Adipocyte (in vitro differentiated cells): ENCODE data around the gene UTP20.
"Not testable (repeated sequence)": the region's sequence is repeated elsewhere in the genome, so short reads cannot be mapped to it uniquely, and the experiment has no call there.

Experiments
- DNase-seq: peaks from one replicate; pipeline ENCODE4 v3.0.0-alpha.2; 2015; ENCODE audit warnings: low read depth
- H3K27me3 ChIP-seq: replicated peaks from 2 replicates; pipeline ENCODE4 v1.7.0; 2013; ENCODE audit warnings: mild to moderate bottlenecking, low read length, moderate library complexity; ENCODE audit not compliant: control insufficient read depth, insufficient read depth
- H3K36me3 ChIP-seq: 2 replicates; pipeline ENCODE4 v1.7.0; 2013; ENCODE audit warnings: low read length, mild to moderate bottlenecking, moderate library complexity; ENCODE audit not compliant: control insufficient read depth, insufficient read depth, severe bottlenecking
- H3K4me1 ChIP-seq: 2 replicates; pipeline ENCODE4 v1.7.0; 2013; ENCODE audit warnings: mild to moderate bottlenecking, low read length, moderate library complexity; ENCODE audit not compliant: control insufficient read depth, insufficient read depth
- H3K4me3 ChIP-seq: 2 replicates; pipeline ENCODE4 v1.7.0; 2013; ENCODE audit warnings: mild to moderate bottlenecking, low read length, moderate library complexity
- H3K9ac ChIP-seq: 2 replicates; pipeline ENCODE4 v1.7.0; 2013; ENCODE audit warnings: mild to moderate bottlenecking, low read length, moderate library complexity
- H3K9me3 ChIP-seq: 2 replicates; pipeline ENCODE4 v1.7.0; 2013; ENCODE audit warnings: mild to moderate bottlenecking, low read length, moderate library complexity; ENCODE audit not compliant: control insufficient read depth

The UTP20 gene

DNA sequence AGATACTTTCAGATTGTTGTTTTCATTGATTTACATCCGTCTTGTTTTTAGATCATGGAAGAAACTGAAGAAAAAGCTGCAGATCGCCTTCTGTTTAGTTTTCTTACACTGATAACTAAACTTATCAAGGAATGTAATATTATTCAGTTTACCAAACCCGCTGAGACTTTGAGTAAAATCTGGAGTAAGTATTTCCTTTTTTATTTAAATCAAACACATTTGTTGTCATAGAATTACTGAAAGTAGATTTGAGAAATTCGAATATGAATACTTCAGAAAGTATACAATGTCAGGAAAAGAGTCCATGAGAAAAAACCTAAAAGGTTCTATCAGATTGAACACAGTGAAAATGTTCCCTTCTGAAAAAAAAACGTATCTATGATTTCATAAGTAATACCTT, 95.7 kb downstream of the UTP20 start:
- Histone ChIP-seq H3K36me3 (peaks cover 81% of the 10 kb centered on the region), H3K4me3 (no peak overlapping the region)

DNA sequence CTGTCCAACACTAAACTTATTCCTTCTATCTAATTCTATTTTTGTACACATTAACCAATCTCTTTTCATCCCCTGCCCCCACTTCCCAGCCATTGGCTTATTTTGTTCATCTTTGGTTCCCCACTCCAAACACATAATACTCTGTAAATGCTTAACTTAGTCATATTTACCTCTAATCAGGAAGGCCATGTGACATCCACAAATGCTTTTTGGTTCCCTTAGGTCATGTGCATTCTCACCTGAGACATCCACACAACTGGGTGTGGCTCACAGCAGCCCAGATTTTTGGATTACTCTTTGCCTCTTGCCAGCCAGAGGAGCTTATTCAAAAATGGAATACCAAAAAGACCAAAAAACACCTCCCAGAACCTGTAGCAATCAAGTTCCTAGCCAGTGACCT, 99.2 kb downstream of the UTP20 start:
- Histone ChIP-seq H3K9ac (no peak overlapping the region), H3K36me3 (peaks cover 85% of the 10 kb centered on the region), H3K4me1 (no peaks in the 10 kb centered on the region), H3K9me3 (no peaks in the 10 kb centered on the region), H3K27me3 (no peaks in the 10 kb centered on the region), H3K4me3 (no peak overlapping the region)
- no peak for DNase-seq

More for the DNA sequence above, 95.7 kb downstream of the UTP20 start:
- H3K9me3 ChIP-seq = no peaks in the 10 kb centered on the region
- H3K27me3 ChIP-seq = no peaks in the 10 kb centered on the region
- no peak overlapping the region for H3K9ac ChIP-seq
- no peaks in the 10 kb centered on the region for H3K4me1 ChIP-seq
- no peak for DNase-seq

DNA sequence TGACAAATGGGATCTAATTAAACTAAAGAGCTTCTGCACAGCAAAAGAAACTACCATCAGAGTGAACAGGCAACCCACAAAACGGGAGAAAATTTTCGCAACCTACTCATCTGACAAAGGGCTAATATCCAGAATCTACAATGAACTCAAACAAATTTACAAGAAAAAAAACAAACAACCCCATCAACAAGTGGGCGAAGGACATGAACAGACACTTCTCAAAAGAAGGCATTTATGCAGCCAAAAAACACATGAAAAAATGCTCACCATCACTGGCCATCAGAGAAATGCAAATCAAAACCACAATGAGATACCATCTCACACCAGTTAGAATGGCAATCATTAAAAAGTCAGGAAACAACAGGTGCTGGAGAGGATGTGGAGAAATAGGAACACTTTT, 111.3 kb downstream of the UTP20 start:
- not testable (repeated sequence) for H3K4me1 ChIP-seq, H3K9ac ChIP-seq, H3K27me3 ChIP-seq, H3K9me3 ChIP-seq, H3K4me3 ChIP-seq, DNase-seq
- H3K36me3 ChIP-seq = peaks cover 56% of the 10 kb centered on the region

DNA sequence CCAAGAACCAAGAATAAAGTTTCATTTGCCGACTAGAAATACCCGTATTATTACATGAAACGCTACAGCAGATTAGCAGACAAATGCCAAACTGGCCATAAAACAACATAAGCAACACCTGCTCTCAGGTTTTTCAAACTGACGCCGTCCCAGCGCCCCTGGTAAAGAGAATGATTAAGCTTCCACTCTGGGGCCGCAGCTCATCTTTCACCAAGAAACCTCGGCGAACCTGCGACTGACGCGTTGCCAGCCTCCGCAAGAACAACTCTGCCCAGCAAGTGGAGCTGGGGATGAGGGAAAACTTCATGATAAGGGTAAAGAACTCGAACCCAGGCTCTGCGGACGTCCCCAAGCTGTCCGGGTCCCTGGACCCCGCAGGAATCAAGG, 127.1 kb downstream of the UTP20 start:
- Histone ChIP-seq H3K9ac (peak overlapping the region; percentile 99), H3K9me3 (no peaks in the 10 kb centered on the region), H3K4me3 (peak overlapping the region; percentile 99), H3K27me3 (no peaks in the 10 kb centered on the region), H3K4me1 (peaks cover 20% of the 10 kb centered on the region), H3K36me3 (peaks cover 5% of the 10 kb centered on the region)
- peak; percentile 75 for DNase-seq

DNA sequence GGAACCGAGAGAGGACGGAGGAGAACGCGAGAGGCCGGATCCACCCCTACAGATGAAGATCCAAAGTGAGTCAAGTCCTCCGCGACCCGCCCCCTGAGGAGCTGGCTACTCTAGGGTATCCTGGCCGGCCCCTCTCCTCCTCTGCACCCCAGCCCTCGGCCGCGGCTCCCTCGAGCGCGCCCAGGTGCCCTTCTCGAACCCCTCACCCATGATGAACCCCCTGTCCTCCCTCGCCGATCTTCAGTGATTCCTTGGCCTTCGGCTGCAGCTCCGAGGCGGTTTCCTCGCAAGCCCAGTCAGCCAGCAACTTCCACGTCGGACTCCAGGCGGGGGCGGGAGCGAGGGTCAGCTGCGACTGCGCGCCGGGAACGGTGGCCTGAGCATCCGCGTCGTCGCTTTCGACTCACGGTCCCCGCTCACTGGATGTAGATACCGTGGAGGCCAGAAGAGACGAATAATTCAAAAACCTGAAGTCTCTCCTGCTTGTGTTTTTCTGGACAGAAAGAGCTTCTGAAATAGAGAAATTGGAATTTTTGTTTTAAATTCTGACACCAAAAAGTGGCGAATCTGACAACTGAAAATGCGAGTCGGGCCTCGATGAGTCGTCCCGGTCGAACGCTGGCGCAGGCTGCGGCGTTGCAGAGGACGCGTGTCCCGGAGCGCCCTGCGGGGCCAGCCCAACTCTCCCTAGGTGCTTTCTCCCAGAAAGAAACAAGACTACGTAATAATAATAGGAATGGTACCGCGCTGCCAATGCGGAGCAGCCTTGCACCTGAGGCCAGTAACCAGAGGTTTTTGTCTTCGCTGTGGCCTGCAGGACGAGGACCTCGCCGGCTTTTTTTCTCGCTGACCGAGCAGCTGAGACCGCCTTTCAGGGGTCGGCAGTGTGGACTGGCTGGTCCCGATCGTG, 127.8 kb downstream of the UTP20 start, which contains the start of gene ARL1:
Gene ARL1 (minus strand): TSS at position 337 of the 910 bp plus-strand sequence. CDS start 127 bp downstream, at position 210.
- Histone ChIP-seq H3K4me3 (peak within 1 kb of the TSS; percentile 99), H3K36me3 (peaks cover 2% of the 10 kb centered on the region), H3K9ac (peak within 1 kb of the TSS; percentile 99), H3K4me1 (peaks cover 20% of the 10 kb centered on the region), H3K9me3 (no peaks in the 10 kb centered on the region), H3K27me3 (no peaks in the 10 kb centered on the region)
- DNase-seq = peak; percentile 95

DNA sequence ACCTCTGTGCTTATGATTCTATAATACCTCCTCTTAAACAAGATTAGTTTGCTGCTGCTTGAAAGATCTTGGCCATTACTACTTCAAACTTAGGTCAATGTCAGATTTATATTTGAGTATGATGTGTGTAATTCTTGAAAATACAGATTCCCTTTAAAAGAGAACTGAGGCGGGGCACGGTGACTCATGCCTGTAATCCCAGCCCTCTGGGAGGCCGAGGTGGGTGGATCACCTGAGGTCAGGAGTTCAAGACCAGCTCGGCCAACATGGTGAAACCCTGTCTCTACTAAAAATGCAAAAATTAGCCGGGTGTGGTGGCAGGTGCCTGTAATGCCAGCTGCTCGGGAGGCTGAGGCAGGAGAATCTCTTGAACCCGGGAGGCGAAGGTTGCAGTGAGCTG, 130.3 kb downstream of the UTP20 start:
- not testable (repeated sequence) for H3K9me3 ChIP-seq, H3K9ac ChIP-seq, H3K4me3 ChIP-seq, DNase-seq, H3K27me3 ChIP-seq, H3K36me3 ChIP-seq
- H3K4me1 ChIP-seq = peaks cover 20% of the 10 kb centered on the region

DNA sequence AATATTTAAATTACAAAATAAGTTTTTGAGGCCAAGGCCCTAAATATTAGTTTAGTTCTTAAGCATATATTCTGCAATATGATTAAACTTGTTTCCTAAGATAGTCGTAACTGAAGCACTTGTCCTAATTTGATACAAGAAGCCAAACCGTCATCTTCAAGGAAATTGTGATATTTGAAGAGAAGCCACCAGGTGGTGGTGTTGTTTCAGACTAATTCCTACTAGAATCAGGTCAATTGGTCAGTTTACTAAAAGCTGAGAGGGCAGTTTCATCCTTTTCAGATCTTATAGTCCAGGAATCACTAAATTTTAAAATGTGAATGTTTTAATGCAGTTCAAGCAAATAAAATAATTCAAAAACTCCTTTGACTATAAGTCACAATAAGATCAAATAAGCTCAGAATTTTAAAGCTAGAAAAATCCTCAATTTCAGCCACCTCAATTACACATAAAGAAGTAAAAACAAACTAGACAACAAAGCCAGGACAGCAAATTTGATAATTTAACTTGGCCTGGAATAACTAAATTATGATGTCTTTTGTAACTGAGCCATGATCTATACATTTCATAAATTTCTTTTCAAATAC, 134.7 kb downstream of the UTP20 start:
- DNase-seq = peak; percentile 89
- no peak overlapping the region for H3K9ac ChIP-seq
- H3K4me3 ChIP-seq = no peak overlapping the region
- no peaks in the 10 kb centered on the region for H3K4me1 ChIP-seq
- H3K27me3 ChIP-seq = no peaks in the 10 kb centered on the region
- H3K9me3 ChIP-seq = no peaks in the 10 kb centered on the region
- no peaks in the 10 kb centered on the region for H3K36me3 ChIP-seq

DNA sequence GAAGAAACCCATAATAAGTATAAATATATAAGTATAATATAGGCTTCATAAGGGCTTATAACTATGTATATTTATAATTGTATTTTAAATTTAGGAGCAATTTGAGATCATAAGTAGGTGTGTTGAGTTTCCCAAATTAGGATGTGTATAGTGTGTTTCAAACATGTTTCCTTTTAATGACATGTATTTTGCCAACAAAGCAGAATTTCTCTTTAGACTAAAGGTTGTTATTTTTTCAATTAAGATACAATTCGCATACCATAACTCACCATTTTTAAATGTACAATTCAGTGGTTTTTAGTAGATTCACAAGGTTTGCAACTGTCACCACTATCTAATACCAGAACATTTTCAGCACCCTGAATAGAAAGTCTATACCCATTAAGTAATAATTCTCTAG, 135.3 kb downstream of the UTP20 start:
- no peak for DNase-seq
- no peaks in the 10 kb centered on the region for H3K27me3 ChIP-seq
- no peaks in the 10 kb centered on the region for H3K4me1 ChIP-seq
- no peaks in the 10 kb centered on the region for H3K36me3 ChIP-seq
- no peaks in the 10 kb centered on the region for H3K9me3 ChIP-seq
- no peak overlapping the region for H3K9ac ChIP-seq
- H3K4me3 ChIP-seq = no peak overlapping the region

DNA sequence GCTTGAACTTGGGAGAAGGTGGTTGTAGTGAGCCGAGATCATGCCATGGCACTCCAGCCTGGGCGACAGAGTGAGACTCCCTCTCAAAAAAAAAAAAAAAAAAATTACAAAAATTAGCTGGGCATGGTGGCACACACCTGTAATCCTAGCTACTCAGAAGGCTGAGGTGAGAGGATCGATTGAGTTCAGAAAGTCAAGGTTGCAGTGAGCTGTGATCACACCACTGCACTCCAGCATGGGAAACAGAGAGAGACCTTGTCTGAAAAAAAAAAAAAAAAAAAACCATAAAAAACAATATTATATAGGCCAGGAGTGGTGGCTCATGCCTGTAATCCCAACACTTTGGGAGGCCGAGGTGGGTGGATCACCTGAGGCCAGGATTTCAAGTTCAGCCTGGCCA, 142.2 kb downstream of the UTP20 start:
- not testable (repeated sequence) for H3K9me3 ChIP-seq, H3K27me3 ChIP-seq, H3K9ac ChIP-seq, H3K36me3 ChIP-seq, H3K4me1 ChIP-seq, H3K4me3 ChIP-seq, DNase-seq

DNA sequence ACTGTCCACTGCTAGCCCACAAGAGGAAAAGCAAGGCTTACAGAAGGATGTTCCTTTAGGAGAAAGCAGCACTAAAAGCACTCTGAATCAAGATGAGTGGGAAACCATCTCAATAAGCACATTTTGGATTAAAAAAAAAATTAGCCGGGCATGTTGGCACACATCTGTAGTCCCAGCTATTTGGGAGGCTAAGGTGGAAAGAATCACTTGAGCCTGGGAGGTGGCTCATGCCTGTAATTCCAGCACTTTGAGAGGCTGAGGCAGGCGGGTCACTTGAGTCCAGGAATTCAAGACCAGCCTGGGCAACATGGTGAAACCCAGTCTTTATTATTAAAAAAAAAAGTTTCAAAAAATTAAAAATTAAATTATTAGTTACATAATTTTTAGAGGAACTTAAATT, 144.7 kb downstream of the UTP20 start:
- DNase-seq = no peak
- Histone ChIP-seq H3K9ac (no peak overlapping the region), H3K4me1 (no peaks in the 10 kb centered on the region), H3K9me3 (no peaks in the 10 kb centered on the region), H3K36me3 (no peaks in the 10 kb centered on the region), H3K27me3 (no peaks in the 10 kb centered on the region), H3K4me3 (no peak overlapping the region)

DNA sequence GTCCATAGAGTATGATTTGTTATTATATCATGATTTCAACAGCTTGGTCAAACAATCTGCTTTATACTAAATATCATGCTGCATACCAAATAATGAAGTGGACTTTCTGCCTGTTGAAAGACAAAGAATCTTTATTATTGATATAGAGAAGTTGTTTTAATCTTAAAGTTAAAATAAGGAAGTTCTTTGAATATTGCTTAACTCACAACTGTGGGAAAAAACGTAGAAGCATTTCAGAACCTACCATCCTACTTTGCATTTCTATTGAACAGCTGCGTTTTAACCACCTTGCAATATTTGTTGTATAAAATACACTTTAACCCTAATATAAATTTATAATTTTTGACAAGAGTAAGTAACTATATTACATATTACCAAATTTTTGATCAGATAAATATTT, 150.6 kb downstream of the UTP20 start:
- H3K27me3 ChIP-seq = no peaks in the 10 kb centered on the region
- no peak for DNase-seq
- H3K9ac ChIP-seq = no peak overlapping the region
- H3K4me3 ChIP-seq = no peak overlapping the region
- no peaks in the 10 kb centered on the region for H3K9me3 ChIP-seq
- H3K4me1 ChIP-seq = no peaks in the 10 kb centered on the region
- H3K36me3 ChIP-seq = no peaks in the 10 kb centered on the region
